HT-29 (cell line): Measurements from ENCODE around the gene FKTN. TPM values are rescaled to one million over a fixed set of nuclear protein-coding genes. Genes with fewer than 3 reads are reported as not detected.
"Not testable (repeated sequence)": the region's sequence is repeated elsewhere in the genome, so short reads cannot be mapped to it uniquely, and the experiment has no call there.

ENCODE experiments used
- DNase-seq: peaks from one replicate; pipeline ENCODE4 v3.0.0-alpha.2; 2015; ENCODE audit warnings: low spot score
- total RNA-seq: library from RNA; depleted of rRNA; stranded (reverse); fragments of >200 nt; shearing (Covaris generic); gene quantifications from 2 replicates; pipeline ENCODE4 v1.2.3, GENCODE V29; 2014; rRNA removed

Gene FKTN
- 4.0 and 7.9 TPM in 2 replicates for total RNA-seq

DNA sequence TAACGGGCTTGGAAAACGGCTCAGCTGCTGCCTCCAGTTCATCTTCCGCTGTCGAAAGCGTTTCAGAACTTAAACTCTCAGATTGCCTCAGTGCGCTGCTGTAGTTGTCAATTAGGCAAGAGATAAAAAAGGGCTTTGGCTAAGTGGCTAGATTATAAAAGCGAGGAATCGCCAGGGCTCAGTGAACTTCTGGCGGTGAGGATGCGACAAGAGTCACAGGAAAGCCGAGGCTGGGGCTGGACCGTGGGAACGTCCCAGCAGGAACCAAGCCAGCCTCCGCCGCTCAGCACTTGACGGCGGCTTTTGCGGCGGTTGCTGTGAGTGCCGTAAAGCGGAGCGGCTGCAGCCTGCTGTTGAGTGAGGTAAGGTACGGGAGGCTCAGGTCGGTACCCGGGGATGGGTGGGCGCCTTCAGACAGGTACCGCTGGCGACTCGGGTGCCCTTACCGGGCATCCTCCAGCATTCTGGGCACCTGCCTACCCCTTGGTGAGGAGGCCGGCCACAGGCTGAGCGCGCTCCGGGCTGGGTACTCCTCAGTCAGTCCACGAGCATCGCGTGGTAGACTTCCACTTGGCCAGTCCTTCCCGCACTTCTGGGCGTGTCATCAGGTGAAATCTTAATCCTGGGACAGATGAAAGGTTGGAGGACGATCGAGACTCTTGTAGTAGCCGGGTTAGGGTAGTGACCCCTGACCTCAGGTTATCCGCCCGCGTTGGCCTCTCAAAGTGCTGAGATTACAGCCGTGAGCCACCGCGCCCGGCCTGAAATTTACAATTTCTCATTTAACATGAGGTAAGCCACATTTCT lies at the start of gene FKTN:
Gene FKTN (plus strand): TSS at position 328 of the 807 bp plus-strand sequence. CDS start 16,902 bp downstream, outside the sequence.
- peak; percentile 87 for DNase-seq

DNA sequence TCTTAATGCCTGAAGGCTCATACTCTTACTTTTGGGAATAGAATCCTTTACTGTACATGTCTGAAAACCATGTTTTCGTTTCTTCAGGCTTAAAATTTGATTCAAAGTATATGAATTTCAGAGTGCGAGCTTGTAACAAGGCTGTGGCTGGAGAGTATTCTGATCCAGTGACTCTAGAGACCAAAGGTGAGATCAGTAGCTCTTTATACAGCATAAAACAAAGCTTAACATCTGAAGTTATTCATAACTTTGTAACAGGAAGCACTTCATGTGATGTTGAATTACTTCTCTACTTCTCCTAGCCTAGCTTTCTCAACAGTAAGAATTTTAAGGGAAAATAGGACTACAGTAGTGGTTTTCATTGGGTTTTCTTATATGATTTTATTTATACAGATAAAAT lies 49.4 kb upstream of the FKTN start:
- no peak for DNase-seq

DNA sequence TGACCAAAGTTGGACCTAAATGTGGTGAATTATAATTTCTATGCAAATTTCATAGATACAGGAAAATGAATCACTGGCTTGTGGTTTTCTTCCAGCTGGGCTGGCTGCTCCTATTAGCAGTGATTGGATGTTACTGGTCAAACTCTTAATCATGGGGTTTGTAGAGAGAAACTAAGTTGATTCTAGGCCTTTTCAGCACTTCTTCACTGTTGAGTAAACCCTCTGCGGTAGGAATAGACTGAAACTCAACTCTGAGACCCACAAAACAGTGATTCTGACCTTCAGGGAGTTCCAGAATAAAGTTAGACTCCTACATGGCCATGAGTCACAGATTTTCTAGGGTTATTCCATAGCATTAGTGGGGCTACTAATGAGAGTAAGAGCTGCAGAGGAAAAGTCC lies 47.9 kb upstream of the FKTN start:
- no peak for DNase-seq

DNA sequence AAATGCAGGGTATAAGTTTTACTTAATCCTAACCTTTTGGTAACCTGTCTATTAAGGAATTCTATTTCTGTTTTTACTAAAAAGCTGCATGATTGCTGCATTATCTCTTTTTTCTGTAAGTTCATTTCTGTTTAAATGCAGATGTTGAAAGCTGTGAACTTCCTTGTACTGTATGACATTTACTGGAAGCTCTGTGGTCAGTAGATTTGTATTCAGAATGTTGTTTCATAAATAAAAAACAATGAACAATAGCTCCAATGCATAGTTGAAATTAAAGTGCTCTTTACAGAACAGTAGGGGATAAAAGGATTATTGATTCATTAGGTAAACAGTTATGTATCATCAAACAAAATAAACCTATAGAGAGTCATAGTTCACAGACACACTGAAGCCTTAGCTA lies 46.5 kb upstream of the FKTN start:
- no peak for DNase-seq

DNA sequence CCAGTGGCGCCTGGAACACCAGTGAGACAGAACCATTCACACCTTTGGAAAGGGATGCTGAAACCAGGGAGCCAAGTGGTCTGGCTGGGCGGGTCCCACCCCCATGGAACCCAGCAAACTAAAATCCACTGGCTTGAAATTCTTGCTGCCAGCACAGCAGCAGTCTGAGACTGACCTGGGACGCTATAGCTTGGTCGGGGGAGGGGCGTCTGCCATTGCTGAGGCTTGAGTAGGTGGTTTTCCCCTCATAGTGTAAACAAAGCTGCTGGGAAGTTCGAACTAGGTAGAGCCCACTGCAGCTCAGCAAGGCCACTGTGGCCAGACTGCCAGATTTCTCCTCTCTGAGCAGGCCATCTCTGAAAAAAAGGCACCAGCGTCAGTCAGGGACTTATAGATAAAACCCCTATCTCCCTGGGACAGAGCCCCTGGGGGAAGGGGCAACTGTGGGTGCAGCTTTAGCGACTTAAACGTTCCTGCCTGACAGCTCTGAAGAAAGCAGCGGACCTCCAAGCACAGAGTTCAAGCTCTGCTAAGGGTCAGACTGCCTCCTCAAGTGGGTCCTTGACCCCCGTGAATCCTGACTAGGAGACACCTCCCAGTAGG lies 42.0 kb upstream of the FKTN start:
- DNase-seq: no peak

DNA sequence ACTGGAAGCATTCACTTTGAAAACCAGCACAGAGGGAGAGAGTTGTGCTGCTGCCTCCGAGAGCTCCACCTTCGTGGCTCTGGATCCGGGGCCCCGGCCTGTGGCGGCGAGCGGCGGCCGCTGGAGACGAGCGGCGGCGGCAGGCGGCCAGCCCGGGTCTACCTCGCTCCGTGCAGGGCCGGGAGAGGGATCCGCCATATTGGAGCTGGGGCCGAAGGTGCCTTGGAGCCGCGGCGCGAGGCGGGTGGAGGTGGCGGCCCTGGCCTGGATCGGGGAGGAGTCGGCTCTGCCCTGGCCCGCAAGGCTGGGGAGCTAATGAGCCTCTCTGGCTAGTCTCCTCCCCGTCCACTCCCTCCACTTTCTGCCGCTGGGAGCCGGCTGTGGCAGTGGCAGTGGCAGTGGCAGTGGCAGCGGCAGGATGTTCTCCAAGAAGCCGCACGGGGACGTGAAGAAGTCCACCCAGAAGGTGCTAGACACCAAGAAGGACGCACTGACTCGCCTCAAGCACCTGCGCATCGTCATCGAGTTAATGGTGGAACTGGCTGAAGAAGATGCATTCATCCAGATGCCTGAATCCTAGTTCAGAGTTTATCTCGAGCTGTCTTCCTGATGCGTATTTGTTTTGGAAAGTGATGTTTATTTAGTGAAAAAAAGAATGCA lies 38.1 kb upstream of the FKTN start:
- not testable (repeated sequence) for DNase-seq

DNA sequence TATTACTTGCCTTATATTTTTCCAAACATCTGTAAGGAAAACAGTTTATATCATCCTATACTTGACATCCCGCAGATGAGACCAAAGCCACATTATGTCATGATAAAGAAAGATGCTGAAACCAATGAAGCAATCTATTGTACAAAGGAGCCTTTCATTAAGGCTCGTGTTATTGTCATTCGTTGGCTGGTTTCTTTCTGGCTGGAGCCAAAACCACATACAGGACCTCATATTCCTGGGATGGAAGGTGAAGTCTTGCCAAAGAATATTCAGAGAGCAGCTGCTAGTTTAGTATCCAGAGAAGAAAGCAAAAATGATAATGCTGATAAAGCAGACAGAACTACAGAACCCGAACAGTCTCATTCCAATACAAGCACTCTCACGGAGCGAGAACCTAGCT lies 36.9 kb upstream of the FKTN start:
- not testable (repeated sequence) for DNase-seq

DNA sequence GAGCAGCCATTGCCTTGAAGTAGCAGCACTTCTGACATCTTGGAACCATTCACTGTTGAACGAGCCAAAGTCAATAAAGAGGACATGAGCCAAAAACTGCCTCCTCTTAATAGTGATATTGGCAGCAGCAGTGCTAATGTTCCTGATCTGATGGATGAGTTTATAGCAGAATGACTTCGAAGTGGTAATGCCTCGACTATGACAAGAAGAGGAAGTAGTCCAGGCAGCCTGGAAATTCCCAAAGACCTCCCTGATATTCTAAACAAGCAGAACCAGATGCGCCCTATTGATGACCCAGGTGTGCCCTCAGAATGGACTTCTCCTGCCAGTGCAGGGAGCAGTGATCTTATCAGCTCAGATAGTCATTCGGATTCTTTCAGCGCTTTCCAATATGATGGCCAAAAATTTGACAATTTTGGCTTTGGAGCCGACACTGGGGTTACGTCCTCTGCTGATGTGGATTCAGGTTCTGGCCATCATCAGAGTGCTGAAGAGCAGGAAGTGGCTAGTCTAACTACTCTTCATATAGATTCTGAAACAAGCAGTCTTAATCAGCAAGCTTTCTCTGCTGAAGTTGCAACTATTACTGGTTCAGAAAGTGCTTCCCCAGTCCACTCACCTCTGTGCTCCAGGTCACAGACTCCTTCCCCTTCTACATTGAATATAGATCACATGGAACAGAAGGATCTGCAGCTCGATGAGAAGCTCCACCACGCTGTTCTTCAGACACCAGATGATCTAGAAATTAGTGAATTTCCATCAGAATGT lies 35.1 kb upstream of the FKTN start:
- DNase-seq: not testable (repeated sequence)

DNA sequence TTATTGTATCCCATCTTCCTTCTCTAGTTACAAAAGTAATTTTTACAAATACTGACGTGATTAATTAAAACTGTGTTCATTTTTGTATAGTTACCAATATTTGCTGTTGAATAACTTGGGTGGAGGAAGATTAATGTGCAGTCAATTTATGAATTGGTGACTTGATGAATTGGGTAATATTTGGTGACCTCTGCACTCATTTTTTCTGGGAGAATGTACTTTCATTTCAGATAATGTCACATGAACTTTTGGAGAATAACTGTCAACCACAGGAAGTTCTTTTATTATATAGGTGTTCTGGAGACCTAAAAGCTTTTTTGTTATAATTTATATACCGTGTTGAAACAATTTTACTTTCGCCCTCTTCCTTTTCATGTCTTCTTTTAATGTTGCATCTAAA lies 26.4 kb upstream of the FKTN start:
- no peak for DNase-seq

DNA sequence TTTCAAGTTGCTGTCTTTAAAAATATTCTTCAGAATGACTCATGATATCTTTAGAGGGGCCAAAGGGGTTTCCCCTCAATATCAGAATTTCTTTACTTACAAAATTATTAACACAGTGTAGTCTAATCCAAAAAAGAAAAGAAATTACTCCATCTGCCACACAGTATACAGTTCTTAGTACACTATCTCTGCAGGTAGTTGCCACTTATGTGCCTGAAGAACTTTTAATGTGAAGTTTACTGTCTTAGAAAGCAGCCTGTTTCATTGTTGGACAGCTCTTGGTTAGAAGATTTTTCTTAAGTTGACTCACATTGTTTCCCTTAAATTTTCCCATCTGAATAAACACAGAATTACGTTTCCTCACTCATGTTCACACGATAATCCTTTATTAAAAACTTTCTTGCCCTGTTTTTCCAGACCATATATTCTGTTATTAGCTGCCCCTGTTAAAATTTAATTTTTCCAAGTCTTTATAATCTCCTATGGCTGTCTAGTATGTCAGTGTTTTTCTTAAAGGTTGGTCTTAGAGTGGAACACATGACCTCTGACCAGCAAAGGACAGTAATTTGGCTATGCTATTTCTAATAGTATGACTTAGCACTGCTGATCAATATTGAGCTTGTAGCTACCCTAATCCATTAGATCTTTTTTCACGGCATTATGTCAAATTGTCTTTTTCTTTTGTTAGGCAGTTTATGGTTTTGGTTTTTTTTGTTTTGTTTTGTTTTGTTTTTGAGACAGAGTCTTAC lies 21.8 kb upstream of the FKTN start:
- DNase-seq: no peak

DNA sequence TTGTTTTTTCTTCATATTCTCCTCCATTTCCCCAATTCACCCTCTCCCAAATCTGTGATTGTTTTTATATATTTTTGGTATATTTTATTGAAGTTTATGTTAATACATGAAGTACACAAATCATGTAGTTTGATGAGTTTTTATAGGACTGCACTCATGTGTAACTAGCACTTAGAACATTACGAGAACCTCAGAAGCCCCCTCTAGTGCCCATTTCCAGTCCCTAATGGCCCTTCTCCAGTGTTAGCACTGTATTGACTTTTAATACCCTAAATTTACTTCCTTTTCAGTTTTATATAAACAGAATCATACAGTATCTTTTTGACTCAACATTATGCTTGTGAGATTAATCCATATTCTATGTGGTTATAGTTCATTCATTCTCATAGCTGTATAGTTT lies 18.5 kb upstream of the FKTN start:
- peak; percentile 12 for DNase-seq

DNA sequence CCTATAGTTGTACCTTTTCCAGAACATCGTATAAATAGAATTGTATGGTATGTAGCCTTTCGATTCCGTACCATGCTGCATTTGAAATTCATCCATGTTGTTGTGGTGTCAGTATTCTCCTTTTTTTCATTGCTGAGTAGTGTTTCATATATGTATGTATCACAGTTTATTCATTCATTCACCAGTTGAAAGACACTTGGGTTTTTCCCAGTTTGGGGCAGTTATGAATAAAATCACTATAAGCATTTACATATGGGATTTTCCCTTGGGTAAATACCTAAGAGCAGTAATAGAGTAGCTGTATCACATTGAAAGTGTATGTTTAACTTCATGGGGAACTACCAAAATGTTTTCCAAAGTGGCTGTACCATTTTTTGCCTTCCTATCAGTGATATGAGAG lies 16.1 kb upstream of the FKTN start:
- no peak for DNase-seq

DNA sequence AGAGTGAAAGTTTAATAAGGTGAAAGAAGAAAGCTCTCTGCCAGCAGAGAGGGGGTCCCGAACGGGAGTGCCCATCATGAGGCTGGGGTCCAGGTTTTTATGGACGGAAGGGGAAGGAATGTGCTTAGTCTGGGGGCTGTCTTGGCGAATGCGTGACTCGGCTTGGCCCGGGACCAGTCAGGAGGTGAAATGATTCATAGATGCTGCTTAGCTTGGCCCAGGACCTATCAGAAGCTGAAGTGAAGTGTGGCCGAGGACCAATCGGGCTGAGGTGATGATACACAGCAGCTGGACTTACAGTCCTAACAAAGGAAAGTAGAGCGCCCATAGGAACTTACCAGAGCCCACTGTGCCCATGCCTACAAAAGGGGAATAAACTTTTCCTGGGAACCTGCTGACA lies 3.9 kb upstream of the FKTN start:
- no peak for DNase-seq

DNA sequence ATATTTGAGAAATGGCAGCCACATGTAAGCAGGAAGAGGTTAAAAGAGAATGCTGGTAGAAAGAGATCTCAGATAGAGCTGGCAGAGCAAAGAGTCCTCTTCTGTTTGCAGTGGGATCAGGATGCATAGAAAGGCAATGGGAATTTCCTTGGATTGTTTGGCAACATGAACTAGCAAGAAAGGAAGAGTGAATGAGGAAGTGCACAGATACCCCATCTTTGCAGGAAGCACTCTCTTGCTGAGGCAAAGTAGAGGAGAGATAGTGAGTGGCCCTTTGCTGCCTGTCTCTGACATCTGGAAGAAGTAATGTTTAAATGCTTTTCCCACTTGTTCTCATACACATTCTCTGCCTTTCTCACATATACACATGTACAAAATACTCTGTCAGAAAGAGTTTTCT lies 14.5 kb downstream of the FKTN start:
- DNase-seq: no peak

DNA sequence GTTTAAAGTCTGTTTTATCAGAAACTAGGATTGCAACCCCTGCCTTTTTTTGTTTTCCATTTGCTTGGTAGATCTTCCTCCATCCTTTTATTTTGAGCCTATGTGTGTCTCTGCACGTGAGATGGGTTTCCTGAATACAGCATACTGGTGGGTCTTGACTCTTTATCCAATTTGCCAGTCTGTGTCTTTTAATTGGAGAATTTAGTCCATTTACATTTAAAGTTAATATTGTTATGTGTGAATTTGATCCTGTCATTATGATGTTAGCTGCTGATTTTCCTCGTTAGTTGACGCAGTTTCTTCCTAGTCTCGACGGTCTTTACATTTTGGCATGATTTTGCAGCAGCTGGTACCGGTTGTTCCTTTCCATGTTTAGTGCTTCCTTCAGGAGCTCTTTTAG lies 22.0 kb downstream of the FKTN start:
- DNase-seq: not testable (repeated sequence)

DNA sequence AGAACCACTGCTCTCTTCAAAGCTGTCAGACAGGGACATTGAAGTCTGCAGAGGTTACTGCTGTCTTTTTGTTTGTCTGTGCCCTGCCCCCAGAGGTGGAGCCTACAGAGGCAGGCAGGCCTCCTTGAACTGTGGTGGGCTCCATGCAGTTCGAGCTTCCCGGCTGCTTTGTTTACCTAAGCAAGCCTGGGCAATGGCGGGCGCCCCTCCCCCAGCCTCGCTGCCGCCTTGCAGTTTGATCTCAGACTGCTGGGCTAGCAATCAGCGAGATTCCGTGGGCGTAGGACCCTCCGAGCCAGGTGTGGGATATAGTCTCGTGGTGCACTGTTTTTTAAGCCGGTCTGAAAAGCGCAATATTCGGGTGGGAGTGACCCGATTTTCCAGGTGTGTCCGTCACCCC lies 23.6 kb downstream of the FKTN start:
- not testable (repeated sequence) for DNase-seq

DNA sequence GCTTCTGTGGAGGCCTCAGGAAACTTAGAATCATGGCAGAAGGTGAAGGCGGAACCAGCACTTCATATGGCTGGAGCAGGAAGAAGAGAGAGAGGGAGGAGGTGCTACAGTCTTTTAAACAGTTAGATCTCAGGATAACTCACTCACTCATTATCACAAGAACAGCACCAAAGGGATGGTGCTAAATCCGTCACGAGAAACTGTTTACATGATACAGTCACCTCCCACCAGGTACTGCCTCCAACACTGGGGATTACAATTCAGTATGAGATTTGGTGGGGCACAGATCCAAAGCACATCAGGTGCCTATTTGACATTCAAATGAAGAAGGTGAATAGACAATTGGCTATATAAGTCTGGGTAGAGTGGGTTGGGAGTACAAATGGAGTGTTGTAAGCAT lies 35.2 kb downstream of the FKTN start:
- no peak for DNase-seq

DNA sequence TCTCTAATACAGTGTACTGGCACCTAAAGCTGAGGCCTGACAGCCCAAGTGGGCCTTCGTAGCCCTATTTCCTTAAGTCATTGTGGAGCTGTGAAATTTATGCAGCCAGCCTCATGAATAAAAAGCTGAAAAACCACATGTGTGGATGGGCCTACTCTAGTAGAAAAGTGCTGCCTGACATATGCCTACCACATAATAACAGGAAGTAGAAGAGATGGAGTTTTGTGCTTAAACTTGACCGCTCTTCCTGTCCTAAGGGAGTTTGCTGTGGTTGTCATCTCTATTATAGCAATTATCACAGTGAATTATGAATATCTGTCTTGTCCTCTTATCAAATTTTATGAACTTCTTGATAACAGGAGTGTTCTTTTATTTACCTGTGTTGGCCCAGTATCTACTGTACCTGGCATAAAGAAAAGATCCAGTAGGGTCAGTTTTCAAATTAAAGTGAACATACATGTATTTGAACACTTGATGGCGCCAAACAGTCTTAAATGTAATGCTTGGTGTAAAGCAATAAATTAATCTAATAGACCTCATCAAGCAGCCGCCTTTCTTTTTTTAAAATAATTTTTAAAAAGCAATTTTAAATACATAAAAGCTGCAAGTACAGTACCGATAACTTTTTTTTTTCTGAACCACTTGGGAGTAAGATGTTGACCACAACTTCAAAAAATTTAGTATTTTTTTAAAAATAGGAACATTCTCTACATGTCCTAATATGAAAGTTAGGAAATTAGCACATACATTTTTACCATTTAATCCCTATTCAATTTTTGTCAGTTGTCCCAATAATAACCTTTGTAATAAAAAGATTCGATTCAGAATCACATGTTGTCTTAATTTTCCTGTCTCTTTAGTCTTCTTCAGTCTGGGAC lies 51.0 kb downstream of the FKTN start:
- DNase-seq: peak; percentile 75

DNA sequence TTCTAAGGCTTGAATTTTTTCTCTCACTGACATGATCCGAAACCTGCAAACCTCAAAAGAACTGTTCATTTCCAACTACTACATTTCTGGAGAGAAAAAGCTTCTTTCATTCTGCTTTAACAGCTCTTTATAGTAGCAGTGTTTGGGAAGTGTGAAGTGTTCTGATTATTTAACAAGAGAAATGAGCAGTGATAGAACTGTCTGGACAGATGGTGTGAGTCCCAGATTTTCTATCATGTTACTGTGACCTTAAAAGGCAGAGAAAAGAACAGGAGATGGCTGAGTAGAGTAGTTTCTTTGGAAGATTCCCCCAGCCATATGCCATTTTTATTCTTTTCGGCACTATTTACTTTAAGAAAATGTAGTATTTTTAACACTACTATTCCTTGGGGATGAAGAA lies 63.1 kb downstream of the FKTN start:
- no peak for DNase-seq

DNA sequence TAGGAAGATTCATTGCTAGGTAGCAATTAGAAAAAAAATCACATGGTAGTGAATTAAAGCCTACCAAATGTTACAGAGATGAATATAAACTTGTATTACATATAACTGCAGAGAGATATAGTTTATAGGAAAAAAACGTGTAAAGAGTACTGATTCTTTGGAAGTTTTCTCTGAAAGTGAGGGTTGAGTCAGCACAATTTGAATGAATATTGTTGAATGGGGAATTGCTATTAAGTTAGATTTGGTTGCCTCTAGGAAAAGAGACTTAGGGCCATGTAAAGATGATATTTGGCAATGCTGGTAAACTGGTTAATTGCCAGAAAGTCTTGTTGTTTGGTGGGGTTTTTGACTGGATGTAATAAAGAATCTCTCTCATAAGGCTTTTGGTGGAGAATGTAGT lies 67.2 kb downstream of the FKTN start:
- no peak for DNase-seq
